RPMI7951 (cell line): ENCODE data around the gene FLT4. TPM values are rescaled to one million over a fixed set of nuclear protein-coding genes. Genes with fewer than 3 reads are reported as not detected.
A peak's percentile ranks its signal among the peaks of the same experiment; 100 is the strongest.
"Not testable (repeated sequence)": the region's sequence is repeated elsewhere in the genome, so short reads cannot be mapped to it uniquely, and the experiment has no call there.

Experiments used
- DNase-seq: peaks from one replicate; pipeline ENCODE4 v3.0.0-alpha.2; 2012; ENCODE audit warnings: low read depth
- total RNA-seq: library from RNA; depleted of rRNA; stranded (reverse); fragments of >200 nt; shearing (Covaris generic); gene quantifications from 2 replicates; pipeline ENCODE4 v1.2.3, GENCODE V29; 2014

FLT4 gene
- total RNA-seq, 1 experiment from 2014 or later = not detected

- DNase-seq = peak; percentile 41
These were observed 21.4 kb upstream of the FLT4 start for GRCh38 chr5:180670586-180671359.

GRCh38 chr5:180670157-180670556, 20.8 kb upstream of the FLT4 start:
- DNase-seq = no peak

GRCh38 chr5:180669661-180670060, 20.3 kb upstream of the FLT4 start:
- DNase-seq = peak; percentile 6

GRCh38 chr5:180668835-180669596, 19.6 kb upstream of the FLT4 start:
- DNase-seq = peak; percentile 6

GRCh38 chr5:180666812-180667211, 17.4 kb upstream of the FLT4 start:
- DNase-seq = no peak

GRCh38 chr5:180665682-180666404, 16.4 kb upstream of the FLT4 start:
- DNase-seq = no peak

- no peak for DNase-seq
These were observed 9.6 kb upstream of the FLT4 start for GRCh38 chr5:180658774-180659564.

GRCh38 chr5:180655243-180655642, 5.8 kb upstream of the FLT4 start:
- not testable (repeated sequence) for DNase-seq

GRCh38 chr5:180652771-180653170, 3.4 kb upstream of the FLT4 start:
- no peak for DNase-seq

- no peak for DNase-seq
These were observed 2.9 kb upstream of the FLT4 start for GRCh38 chr5:180652346-180652745.

- DNase-seq = no peak
These were observed 623 bp downstream of the FLT4 start for GRCh38 chr5:180648658-180649296.

- DNase-seq = no peak
These were observed 1.4 kb downstream of the FLT4 start for GRCh38 chr5:180647941-180648500.

- no peak for DNase-seq
These were observed 1.9 kb downstream of the FLT4 start for GRCh38 chr5:180647465-180647864.

GRCh38 chr5:180646963-180647305, 2.5 kb downstream of the FLT4 start:
- DNase-seq = no peak

- DNase-seq = no peak
These were observed 3.0 kb downstream of the FLT4 start for GRCh38 chr5:180646289-180646962.

- no peak for DNase-seq
These were observed 3.9 kb downstream of the FLT4 start for GRCh38 chr5:180645274-180646204.

- no peak for DNase-seq
These were observed 4.6 kb downstream of the FLT4 start for GRCh38 chr5:180644825-180645273.

GRCh38 chr5:180644129-180644824, 5.1 kb downstream of the FLT4 start:
- no peak for DNase-seq
